Measurements from ENCODE around the gene TMEM179. TPM values are rescaled to one million over a fixed set of nuclear protein-coding genes. Genes with fewer than 3 reads are reported as not detected.

Gene TMEM179
- total RNA-seq, 2 donors from 2014 or later, result 8.2 to 15.7 TPM

- Histone ChIP-seq H3K4me1 (ENCODE audit: control insufficient read depth, insufficient read depth, low read length) (peaks cover 7% of the 10 kb centered on the region), H3K9ac (ENCODE audit: extremely low read depth, low read length, poor library complexity, severe bottlenecking) (no peak overlapping the region), H3K27ac (ENCODE audit: low read depth, low read length) (no peak overlapping the region), H3K36me3 (ENCODE audit: control insufficient read depth, insufficient read depth, low read length) (no peaks in the 10 kb centered on the region), H3K4me3 (ENCODE audit: low read length) (no peak overlapping the region), H3K27me3 (ENCODE audit: control insufficient read depth, insufficient read depth, low read length, poor library complexity, severe bottlenecking) (no peaks in the 10 kb centered on the region), H3K9me3 (ENCODE audit: control insufficient read depth, low read length) (peaks cover 13% of the 10 kb centered on the region)
- peaks cover 28% of the 10 kb centered on the region for H3K4me1 Mint-ChIP-seq
- no peak overlapping the region for H3K27ac Mint-ChIP-seq
- H3K27me3 Mint-ChIP-seq (ENCODE audit: insufficient read depth), result no peaks in the 10 kb centered on the region
- WGBS, 2 experiments (ENCODE audit: insufficient coverage in 1 of 2, insufficient read length in 1 of 2), result 93 to 95% methylated on average over 17 to 23 of the region's 23 CpGs
- TF ChIP-seq, protein P1, sequence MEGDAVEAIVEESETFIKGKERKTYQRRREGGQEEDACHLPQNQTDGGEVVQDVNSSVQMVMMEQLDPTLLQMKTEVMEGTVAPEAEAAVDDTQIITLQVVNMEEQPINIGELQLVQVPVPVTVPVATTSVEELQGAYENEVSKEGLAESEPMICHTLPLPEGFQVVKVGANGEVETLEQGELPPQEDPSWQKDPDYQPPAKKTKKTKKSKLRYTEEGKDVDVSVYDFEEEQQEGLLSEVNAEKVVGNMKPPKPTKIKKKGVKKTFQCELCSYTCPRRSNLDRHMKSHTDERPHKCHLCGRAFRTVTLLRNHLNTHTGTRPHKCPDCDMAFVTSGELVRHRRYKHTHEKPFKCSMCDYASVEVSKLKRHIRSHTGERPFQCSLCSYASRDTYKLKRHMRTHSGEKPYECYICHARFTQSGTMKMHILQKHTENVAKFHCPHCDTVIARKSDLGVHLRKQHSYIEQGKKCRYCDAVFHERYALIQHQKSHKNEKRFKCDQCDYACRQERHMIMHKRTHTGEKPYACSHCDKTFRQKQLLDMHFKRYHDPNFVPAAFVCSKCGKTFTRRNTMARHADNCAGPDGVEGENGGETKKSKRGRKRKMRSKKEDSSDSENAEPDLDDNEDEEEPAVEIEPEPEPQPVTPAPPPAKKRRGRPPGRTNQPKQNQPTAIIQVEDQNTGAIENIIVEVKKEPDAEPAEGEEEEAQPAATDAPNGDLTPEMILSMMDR (conservative IDR thresholded peaks at IDR 0.05), result no peak
- peaks cover 10% of the 10 kb centered on the region for H3K36me3 Mint-ChIP-seq (ENCODE audit: low read depth)
- peak; percentile 41 for DNase-seq
- H3K4me3 Mint-ChIP-seq, result no peak overlapping the region
- peaks cover 21% of the 10 kb centered on the region for H3K9me3 Mint-ChIP-seq
Measured at GRCh38 chr14:104641753-104642539, 37.4 kb upstream of the TMEM179 start.

- H3K9me3 ChIP-seq (ENCODE audit: control insufficient read depth, low read length), result peaks cover 1% of the 10 kb centered on the region
- H3K27me3 ChIP-seq (ENCODE audit: control insufficient read depth, insufficient read depth, low read length, poor library complexity, severe bottlenecking), result no peaks in the 10 kb centered on the region
- H3K4me1 ChIP-seq (ENCODE audit: control insufficient read depth, insufficient read depth, low read length), result peaks cover 7% of the 10 kb centered on the region
- Mint-ChIP-seq H3K27ac (no peak overlapping the region), H3K4me3 (no peak overlapping the region), H3K4me1 (peaks cover 28% of the 10 kb centered on the region), H3K9me3 (peaks cover 10% of the 10 kb centered on the region), H3K27me3 (ENCODE audit: insufficient read depth) (no peaks in the 10 kb centered on the region), H3K36me3 (ENCODE audit: low read depth) (peaks cover 5% of the 10 kb centered on the region)
- TF ChIP-seq, protein P1 (conservative IDR thresholded peaks at IDR 0.05), result no peak
- no peak for DNase-seq
- H3K9ac ChIP-seq (ENCODE audit: extremely low read depth, low read length, poor library complexity, severe bottlenecking), result no peak overlapping the region
- no peak overlapping the region for H3K4me3 ChIP-seq (ENCODE audit: low read length)
- H3K27ac ChIP-seq (ENCODE audit: low read depth, low read length), result no peak overlapping the region
- no peaks in the 10 kb centered on the region for H3K36me3 ChIP-seq (ENCODE audit: control insufficient read depth, insufficient read depth, low read length)
- whole genome bisulfite sequencing, 2 experiments (ENCODE audit: insufficient coverage in 1 of 2, insufficient read length in 1 of 2), result 60 to 91% methylated on average over 1 to 10 of the region's 10 CpGs
Measured at GRCh38 chr14:104640681-104641080, 36.1 kb upstream of the TMEM179 start.

- no peak overlapping the region for H3K27ac ChIP-seq (ENCODE audit: low read depth, low read length)
- H3K36me3 ChIP-seq (ENCODE audit: control insufficient read depth, insufficient read depth, low read length), result no peaks in the 10 kb centered on the region
- DNase-seq, result peak; percentile 95
- H3K9ac ChIP-seq (ENCODE audit: extremely low read depth, low read length, poor library complexity, severe bottlenecking), result no peak overlapping the region
- no peak overlapping the region for H3K4me3 ChIP-seq (ENCODE audit: low read length)
- 15 to 16% methylated on average over 14 to 24 of the region's 24 CpGs for WGBS, 2 experiments (ENCODE audit: insufficient coverage in 1 of 2, insufficient read length in 1 of 2)
- H3K4me1 ChIP-seq (ENCODE audit: control insufficient read depth, insufficient read depth, low read length), result peaks cover 7% of the 10 kb centered on the region
- Mint-ChIP-seq H3K9me3 (peaks cover 5% of the 10 kb centered on the region), H3K4me3 (no peak overlapping the region), H3K27me3 (ENCODE audit: insufficient read depth) (no peaks in the 10 kb centered on the region), H3K36me3 (ENCODE audit: low read depth) (peaks cover under 1% of the 10 kb centered on the region), H3K27ac (no peak overlapping the region), H3K4me1 (peaks cover 25% of the 10 kb centered on the region)
- TF ChIP-seq, protein P1 (conservative IDR thresholded peaks at IDR 0.05), result peak; percentile 98
- H3K9me3 ChIP-seq (ENCODE audit: control insufficient read depth, low read length), result no peaks in the 10 kb centered on the region
- H3K27me3 ChIP-seq (ENCODE audit: control insufficient read depth, insufficient read depth, low read length, poor library complexity, severe bottlenecking), result no peaks in the 10 kb centered on the region
Measured at GRCh38 chr14:104639885-104640548, 35.4 kb upstream of the TMEM179 start.
